GM18502 (cell line): ENCODE data around the gene TRIO.
"Not testable (repeated sequence)": the region's sequence is repeated elsewhere in the genome, so short reads cannot be mapped to it uniquely, and the experiment has no call there.

Experiments used
- ATAC-seq: cut with Tn5 transposase; IDR thresholded peaks from one replicate; pipeline ENCODE4 v1.9.1; 2021; ENCODE audit warnings: mild to moderate bottlenecking; ENCODE audit not compliant: unreplicated experiment, poor library complexity

Gene TRIO

GRCh38 chr5:14534773-14535172 is 391.6 kb downstream of the TRIO start:
- no peak for ATAC-seq

- no peak for ATAC-seq
Observed at GRCh38 chr5:14545308-14545707, 402.2 kb downstream of the TRIO start.

- no peak for ATAC-seq
Observed at GRCh38 chr5:14545862-14546261, 402.7 kb downstream of the TRIO start.

- ATAC-seq = no peak
Observed at GRCh38 chr5:14547666-14548065, 404.5 kb downstream of the TRIO start.

GRCh38 chr5:14551211-14551610 is 408.1 kb downstream of the TRIO start:
- no peak for ATAC-seq

GRCh38 chr5:14552017-14552416 is 408.9 kb downstream of the TRIO start:
- no peak for ATAC-seq

- not testable (repeated sequence) for ATAC-seq
Observed at GRCh38 chr5:14554288-14554687, 411.1 kb downstream of the TRIO start.

GRCh38 chr5:14556015-14556414 is 412.9 kb downstream of the TRIO start:
- ATAC-seq = no peak

- no peak for ATAC-seq
Observed at GRCh38 chr5:14557203-14557770, 414.1 kb downstream of the TRIO start.

- ATAC-seq = no peak
Observed at GRCh38 chr5:14557791-14558415, 414.8 kb downstream of the TRIO start.
